ENCODE data around the gene LRRC47.

GRCh38 chr1:3761296-3762010 is 34.8 kb downstream of the LRRC47 start:
- TF ChIP-seq CTCF (IDR thresholded peaks at IDR 0.05; ENCODE audit: low read depth, low read length, poor library complexity, severe bottlenecking) (no peak), EZH2phosphoT487 (IDR thresholded peaks at IDR 0.05; ENCODE audit: borderline replicate concordance, low read length) (no peak)

Data from DOHH2 (cell line).